Fibroblast of mammary gland (primary cell): Measurements from ENCODE around the gene AHRR.

Experiments
- DNase-seq: peaks from one replicate; pipeline ENCODE4 v3.0.0-alpha.2; 2010; ENCODE audit warnings: low read depth
- H3K4me3 ChIP-seq: 2 replicates; pipeline ENCODE4 v1.5.1; 2011; ENCODE audit warnings: low read depth, mild to moderate bottlenecking, low read length, moderate library complexity; ENCODE audit not compliant: control insufficient read depth
- TF ChIP-seq, protein P1 (sequence below): conservative IDR thresholded peaks from 2 replicates; pipeline ENCODE4 v1.5.1; 2011; ENCODE audit warnings: low read depth, low read length, inconsistent platforms; ENCODE audit not compliant: control insufficient read depth, insufficient read depth

The AHRR gene

GRCh38 chr5:344668-345067 lies 23.2 kb downstream of the AHRR start:
- TF ChIP-seq, protein P1, sequence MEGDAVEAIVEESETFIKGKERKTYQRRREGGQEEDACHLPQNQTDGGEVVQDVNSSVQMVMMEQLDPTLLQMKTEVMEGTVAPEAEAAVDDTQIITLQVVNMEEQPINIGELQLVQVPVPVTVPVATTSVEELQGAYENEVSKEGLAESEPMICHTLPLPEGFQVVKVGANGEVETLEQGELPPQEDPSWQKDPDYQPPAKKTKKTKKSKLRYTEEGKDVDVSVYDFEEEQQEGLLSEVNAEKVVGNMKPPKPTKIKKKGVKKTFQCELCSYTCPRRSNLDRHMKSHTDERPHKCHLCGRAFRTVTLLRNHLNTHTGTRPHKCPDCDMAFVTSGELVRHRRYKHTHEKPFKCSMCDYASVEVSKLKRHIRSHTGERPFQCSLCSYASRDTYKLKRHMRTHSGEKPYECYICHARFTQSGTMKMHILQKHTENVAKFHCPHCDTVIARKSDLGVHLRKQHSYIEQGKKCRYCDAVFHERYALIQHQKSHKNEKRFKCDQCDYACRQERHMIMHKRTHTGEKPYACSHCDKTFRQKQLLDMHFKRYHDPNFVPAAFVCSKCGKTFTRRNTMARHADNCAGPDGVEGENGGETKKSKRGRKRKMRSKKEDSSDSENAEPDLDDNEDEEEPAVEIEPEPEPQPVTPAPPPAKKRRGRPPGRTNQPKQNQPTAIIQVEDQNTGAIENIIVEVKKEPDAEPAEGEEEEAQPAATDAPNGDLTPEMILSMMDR, result no peak
- no peak overlapping the region for H3K4me3 ChIP-seq
- no peak for DNase-seq

DNA sequence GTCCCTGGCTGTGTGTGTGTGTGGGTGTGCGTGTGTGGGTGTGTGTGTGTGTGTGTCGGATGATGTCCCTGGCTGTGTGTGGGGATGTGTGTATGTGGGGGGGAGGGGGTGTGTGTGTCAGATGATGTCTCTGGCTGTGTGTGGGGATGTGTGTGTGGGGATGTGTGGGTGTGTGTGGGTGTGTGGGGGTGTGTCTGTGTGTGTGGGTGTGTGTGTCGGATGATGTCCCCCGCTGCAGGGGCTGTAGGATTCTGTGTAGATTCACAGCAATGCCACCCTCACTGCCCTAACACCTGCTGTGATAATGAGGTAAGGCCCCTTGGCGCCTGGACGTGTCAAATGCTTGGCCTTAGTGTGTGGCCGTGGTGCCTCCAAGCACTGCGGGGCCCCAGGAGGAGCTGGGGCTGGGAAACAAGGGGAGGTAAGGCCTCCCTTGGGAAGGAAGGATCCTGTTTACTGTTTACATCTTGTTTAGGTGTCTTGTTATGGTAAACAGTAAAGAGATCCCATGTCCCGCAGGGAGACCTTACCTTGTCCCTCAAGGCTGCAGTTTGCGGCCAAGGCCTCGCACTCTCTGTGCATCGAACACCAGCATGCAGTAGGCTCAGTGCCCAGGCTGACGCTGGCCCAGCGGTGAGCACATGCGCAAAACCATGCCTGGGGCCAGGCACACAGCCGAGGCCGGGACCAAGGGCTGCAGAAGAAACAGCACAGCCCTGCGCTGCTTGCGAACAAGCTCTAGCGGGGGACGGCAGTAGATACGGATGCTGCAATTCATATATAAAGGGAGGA lies 24.1 kb downstream of the AHRR start:
- TF ChIP-seq, protein P1, result no peak
- peak; percentile 22 for DNase-seq
- H3K4me3 ChIP-seq, result no peak overlapping the region

DNA sequence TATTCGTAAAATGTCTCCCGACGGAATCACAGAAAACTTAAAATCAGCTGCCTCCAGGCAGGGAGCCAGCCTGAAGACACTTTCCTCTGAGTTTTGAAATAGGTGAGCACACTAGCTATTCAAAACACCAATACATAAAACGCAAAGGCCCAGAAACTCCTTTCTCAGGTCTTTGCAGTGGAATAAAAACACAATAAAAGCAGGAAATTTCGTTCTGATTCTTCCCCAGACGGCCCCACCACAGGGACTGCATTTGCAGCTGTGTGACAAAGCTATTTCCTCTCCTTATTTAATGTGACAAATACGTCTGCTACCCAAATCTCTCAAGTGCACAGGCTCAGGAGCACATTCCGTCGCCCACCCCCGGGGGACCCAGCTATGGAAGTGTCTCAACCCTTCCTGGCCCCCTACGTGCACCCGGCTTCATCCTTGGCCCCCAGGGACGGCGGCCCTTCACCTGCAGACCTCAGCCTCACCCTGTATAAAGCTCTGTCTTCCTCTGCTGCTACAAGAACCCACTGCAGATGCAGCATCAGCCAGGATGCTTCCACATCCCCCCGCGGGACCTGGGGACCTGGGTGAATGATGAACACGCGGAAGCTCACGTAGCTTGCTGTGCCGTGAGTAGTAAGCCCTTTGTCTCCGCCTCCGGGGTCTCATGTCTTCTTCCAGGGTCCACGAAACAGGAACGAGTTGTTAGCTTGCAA lies 24.9 kb downstream of the AHRR start:
- DNase-seq, result no peak
- no peak overlapping the region for H3K4me3 ChIP-seq
- TF ChIP-seq, protein P1, result no peak

DNA sequence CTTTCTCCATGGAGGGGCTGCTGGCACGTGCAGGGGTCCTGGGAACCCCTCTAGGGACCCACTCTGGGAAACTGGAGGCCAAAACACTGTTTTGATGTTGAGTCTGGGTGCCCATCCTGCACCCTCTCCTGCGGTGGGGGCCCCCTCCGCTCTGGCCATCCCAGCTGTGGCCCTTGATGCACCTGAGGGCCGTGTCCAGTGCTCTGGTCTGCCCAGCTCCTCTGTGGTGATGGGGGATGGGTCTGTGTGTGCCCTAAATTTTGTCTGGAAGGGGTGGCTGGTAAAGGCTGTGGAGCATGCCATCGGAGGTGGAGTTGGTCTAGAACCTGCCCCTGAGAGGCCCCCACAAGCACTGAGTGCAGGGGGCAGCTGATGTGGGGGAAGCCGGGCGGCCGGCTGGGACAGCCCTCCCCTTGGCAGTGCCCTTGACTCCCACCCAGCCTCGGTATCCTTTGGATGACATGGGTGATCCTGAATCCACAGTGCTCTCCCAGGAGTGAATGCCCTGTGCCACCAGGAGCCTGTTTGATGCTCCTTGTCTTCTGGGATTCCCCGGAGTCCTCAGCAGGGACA lies 26.3 kb downstream of the AHRR start:
- TF ChIP-seq, protein P1, result no peak
- no peak for DNase-seq
- H3K4me3 ChIP-seq, result no peak overlapping the region

- TF ChIP-seq, protein P1, result no peak
- H3K4me3 ChIP-seq, result no peak overlapping the region
- DNase-seq, result no peak
These were observed 27.2 kb downstream of the AHRR start for GRCh38 chr5:348726-349125.

GRCh38 chr5:350355-350754 lies 28.8 kb downstream of the AHRR start:
- DNase-seq, result no peak
- no peak overlapping the region for H3K4me3 ChIP-seq
- TF ChIP-seq, protein P1, result peak; percentile 11
